Measurements from ENCODE around the gene EMILIN3.

DNA sequence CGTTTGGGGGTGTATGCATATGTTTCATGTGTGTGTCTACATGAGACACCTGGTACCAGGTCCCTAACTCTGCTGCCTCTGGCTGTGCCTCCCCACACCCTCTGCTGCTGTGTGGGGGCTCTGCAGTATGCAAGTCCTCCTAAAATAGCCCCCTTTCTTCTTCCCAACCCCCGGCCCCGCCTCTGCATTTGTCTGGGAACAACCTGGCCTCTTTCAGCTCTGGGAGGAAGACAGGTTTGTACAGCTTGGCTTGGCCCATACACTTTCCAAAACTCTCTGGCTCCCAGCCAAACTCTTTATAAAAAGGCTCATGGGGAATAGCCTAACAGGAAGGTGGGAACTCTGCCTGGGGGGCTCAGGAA, 27.1 kb upstream of the EMILIN3 start:
- TF ChIP-seq, protein P1, sequence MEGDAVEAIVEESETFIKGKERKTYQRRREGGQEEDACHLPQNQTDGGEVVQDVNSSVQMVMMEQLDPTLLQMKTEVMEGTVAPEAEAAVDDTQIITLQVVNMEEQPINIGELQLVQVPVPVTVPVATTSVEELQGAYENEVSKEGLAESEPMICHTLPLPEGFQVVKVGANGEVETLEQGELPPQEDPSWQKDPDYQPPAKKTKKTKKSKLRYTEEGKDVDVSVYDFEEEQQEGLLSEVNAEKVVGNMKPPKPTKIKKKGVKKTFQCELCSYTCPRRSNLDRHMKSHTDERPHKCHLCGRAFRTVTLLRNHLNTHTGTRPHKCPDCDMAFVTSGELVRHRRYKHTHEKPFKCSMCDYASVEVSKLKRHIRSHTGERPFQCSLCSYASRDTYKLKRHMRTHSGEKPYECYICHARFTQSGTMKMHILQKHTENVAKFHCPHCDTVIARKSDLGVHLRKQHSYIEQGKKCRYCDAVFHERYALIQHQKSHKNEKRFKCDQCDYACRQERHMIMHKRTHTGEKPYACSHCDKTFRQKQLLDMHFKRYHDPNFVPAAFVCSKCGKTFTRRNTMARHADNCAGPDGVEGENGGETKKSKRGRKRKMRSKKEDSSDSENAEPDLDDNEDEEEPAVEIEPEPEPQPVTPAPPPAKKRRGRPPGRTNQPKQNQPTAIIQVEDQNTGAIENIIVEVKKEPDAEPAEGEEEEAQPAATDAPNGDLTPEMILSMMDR (IDR thresholded peaks at IDR 0.05; ENCODE audit: insufficient read depth, low read length) = no peak
- TF ChIP-seq POLR2AphosphoS5 (IDR thresholded peaks at IDR 0.05; ENCODE audit: low read depth) (no peak), GABPA (IDR thresholded peaks at IDR 0.05; ENCODE audit: low read depth) (no peak), SPI1 (IDR thresholded peaks at IDR 0.05; ENCODE audit: borderline replicate concordance, low read depth) (no peak)
- TF ChIP-seq, protein P2, sequence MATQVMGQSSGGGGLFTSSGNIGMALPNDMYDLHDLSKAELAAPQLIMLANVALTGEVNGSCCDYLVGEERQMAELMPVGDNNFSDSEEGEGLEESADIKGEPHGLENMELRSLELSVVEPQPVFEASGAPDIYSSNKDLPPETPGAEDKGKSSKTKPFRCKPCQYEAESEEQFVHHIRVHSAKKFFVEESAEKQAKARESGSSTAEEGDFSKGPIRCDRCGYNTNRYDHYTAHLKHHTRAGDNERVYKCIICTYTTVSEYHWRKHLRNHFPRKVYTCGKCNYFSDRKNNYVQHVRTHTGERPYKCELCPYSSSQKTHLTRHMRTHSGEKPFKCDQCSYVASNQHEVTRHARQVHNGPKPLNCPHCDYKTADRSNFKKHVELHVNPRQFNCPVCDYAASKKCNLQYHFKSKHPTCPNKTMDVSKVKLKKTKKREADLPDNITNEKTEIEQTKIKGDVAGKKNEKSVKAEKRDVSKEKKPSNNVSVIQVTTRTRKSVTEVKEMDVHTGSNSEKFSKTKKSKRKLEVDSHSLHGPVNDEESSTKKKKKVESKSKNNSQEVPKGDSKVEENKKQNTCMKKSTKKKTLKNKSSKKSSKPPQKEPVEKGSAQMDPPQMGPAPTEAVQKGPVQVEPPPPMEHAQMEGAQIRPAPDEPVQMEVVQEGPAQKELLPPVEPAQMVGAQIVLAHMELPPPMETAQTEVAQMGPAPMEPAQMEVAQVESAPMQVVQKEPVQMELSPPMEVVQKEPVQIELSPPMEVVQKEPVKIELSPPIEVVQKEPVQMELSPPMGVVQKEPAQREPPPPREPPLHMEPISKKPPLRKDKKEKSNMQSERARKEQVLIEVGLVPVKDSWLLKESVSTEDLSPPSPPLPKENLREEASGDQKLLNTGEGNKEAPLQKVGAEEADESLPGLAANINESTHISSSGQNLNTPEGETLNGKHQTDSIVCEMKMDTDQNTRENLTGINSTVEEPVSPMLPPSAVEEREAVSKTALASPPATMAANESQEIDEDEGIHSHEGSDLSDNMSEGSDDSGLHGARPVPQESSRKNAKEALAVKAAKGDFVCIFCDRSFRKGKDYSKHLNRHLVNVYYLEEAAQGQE (IDR thresholded peaks at IDR 0.05; ENCODE audit: insufficient replicate concordance, low read depth) = no peak
